HEK293 (cell line): ENCODE data around the gene MAP3K6.

Experiments used
- CTCF ChIA-PET: fragments of 350-600 bp; formaldehyde crosslinking; extraction: SDS; loops from one replicate; lab custom pipeline; 2021; ENCODE audit warnings: antibody characterized with exemption; lab: Yijun Ruan, JAX
- POLR2A ChIA-PET: fragments of 300-600 bp; formaldehyde crosslinking; extraction: SDS; loops from one replicate; lab custom pipeline; 2020; ENCODE audit warnings: antibody characterized with exemption, inconsistent platforms; lab: Yijun Ruan, JAX
- H3K27ac ChIP-seq: fragments of 200-500 bp; sonication (Bioruptor generic); 2 replicates; pipeline ENCODE4 v1.5.1; 2014; ENCODE audit warnings: low read depth, low read length, control low read depth, inconsistent platforms; ENCODE audit errors: extremely low read depth
- H3K36me3 ChIP-seq, 2 experiments: fragments of 200-500 bp in 1 of 2; sonication (Bioruptor generic) in 1 of 2; 1 replicate in 1 of 2; 2 replicates in 1 of 2; pipeline ENCODE4 v1.5.1; 2014 to 2017; ENCODE audit warnings: inconsistent platforms in 2 of 2, low read length in 2 of 2; ENCODE audit not compliant: control insufficient read depth in 2 of 2, insufficient read depth in 1 of 2
- H3K4me1 ChIP-seq: fragments of 200-500 bp; sonication (Bioruptor generic); 2 replicates; pipeline ENCODE4 v1.5.1; 2014; ENCODE audit warnings: mild to moderate bottlenecking, low read length, inconsistent platforms; ENCODE audit not compliant: control insufficient read depth, insufficient read depth
- H3K4me3 ChIP-seq: 2 replicates; pipeline ENCODE4 v1.5.1; 2011; ENCODE audit warnings: low read depth, mild to moderate bottlenecking, control low read depth, low read length, moderate library complexity
- H3K9me3 ChIP-seq: fragments of 200-500 bp; sonication (Bioruptor generic); 2 replicates; pipeline ENCODE4 v1.5.1; 2014; ENCODE audit warnings: low read depth, low read length, inconsistent platforms; ENCODE audit not compliant: control insufficient read depth, insufficient read depth
- KLF16 ChIP-seq: fragments of 450-650 bp; formaldehyde crosslinking; IDR thresholded peaks from 2 replicates; pipeline ENCODE4 v1.5.1; 2017; ENCODE audit warnings: missing biosample characterization, missing genetic modification characterization
- KLF8 ChIP-seq: fragments of 450-650 bp; formaldehyde crosslinking; IDR thresholded peaks from 2 replicates; pipeline ENCODE4 v1.5.1; 2016; ENCODE audit warnings: missing biosample characterization, missing genetic modification characterization
- MEIS1 ChIP-seq: sonication (generic); formaldehyde crosslinking; IDR thresholded peaks from 2 replicates; pipeline ENCODE4 v1.8.1; 2022; ENCODE audit warnings: missing genetic modification reagents, mild to moderate bottlenecking, borderline replicate concordance
- OVOL3 ChIP-seq: fragments of 450-650 bp; formaldehyde crosslinking; IDR thresholded peaks from 2 replicates; pipeline ENCODE4 v1.5.1; 2016; ENCODE audit warnings: missing biosample characterization, missing genetic modification characterization
- PRDM4 ChIP-seq: fragments of 450-650 bp; formaldehyde crosslinking; IDR thresholded peaks from 2 replicates; pipeline ENCODE4 v1.5.1; 2017; ENCODE audit warnings: missing biosample characterization, missing genetic modification characterization
- RBAK ChIP-seq: fragments of 450-650 bp; formaldehyde crosslinking; IDR thresholded peaks from 2 replicates; pipeline ENCODE4 v1.5.1; 2016; ENCODE audit warnings: missing biosample characterization, missing genetic modification characterization
- SALL2 ChIP-seq: fragments of 450-650 bp; formaldehyde crosslinking; IDR thresholded peaks from 2 replicates; pipeline ENCODE4 v1.5.0; 2017; ENCODE audit warnings: missing biosample characterization, mild to moderate bottlenecking, missing genetic modification characterization, borderline replicate concordance
- ZEB2 ChIP-seq: fragments of 450-650 bp; formaldehyde crosslinking; IDR thresholded peaks from 2 replicates; pipeline ENCODE4 v1.5.1; 2016; ENCODE audit warnings: missing biosample characterization, missing genetic modification characterization
- ZFP69B ChIP-seq: fragments of 450-650 bp; formaldehyde crosslinking; IDR thresholded peaks from 2 replicates; pipeline ENCODE4 v1.5.1; 2016; ENCODE audit warnings: missing biosample characterization, missing genetic modification characterization
- ZIC2 ChIP-seq: fragments of 450-650 bp; formaldehyde crosslinking; IDR thresholded peaks from 2 replicates; pipeline ENCODE4 v1.5.1; 2016; ENCODE audit warnings: missing biosample characterization, missing genetic modification characterization
- ZNF10 ChIP-seq: fragments of 450-650 bp; formaldehyde crosslinking; IDR thresholded peaks from 2 replicates; pipeline ENCODE4 v1.5.1; 2017; ENCODE audit warnings: missing biosample characterization, missing genetic modification characterization
- ZNF157 ChIP-seq: fragments of 450-650 bp; formaldehyde crosslinking; IDR thresholded peaks from 2 replicates; pipeline ENCODE4 v1.5.1; 2016; ENCODE audit warnings: missing biosample characterization, missing genetic modification characterization
- ZNF174 ChIP-seq: fragments of 450-650 bp; formaldehyde crosslinking; IDR thresholded peaks from 2 replicates; pipeline ENCODE4 v1.5.0; 2017; ENCODE audit warnings: missing biosample characterization, mild to moderate bottlenecking, missing genetic modification characterization
- ZNF175 ChIP-seq: fragments of 450-650 bp; formaldehyde crosslinking; IDR thresholded peaks from 2 replicates; pipeline ENCODE4 v1.5.1; 2016; ENCODE audit warnings: missing biosample characterization, missing genetic modification characterization
- ZNF184 ChIP-seq: fragments of 450-650 bp; IDR thresholded peaks from 2 replicates; pipeline ENCODE4 v1.5.1; 2018; ENCODE audit warnings: missing biosample characterization, mild to moderate bottlenecking, missing genetic modification characterization
- ZNF19 ChIP-seq: fragments of 450-650 bp; formaldehyde crosslinking; IDR thresholded peaks from 2 replicates; pipeline ENCODE4; 2016; ENCODE audit warnings: missing biosample characterization, missing genetic modification characterization, low read depth
- ZNF2 ChIP-seq: fragments of 450-650 bp; formaldehyde crosslinking; IDR thresholded peaks from 2 replicates; pipeline ENCODE4 v1.5.1; 2016; ENCODE audit warnings: missing biosample characterization, missing genetic modification characterization
- ZNF223 ChIP-seq: fragments of 450-650 bp; formaldehyde crosslinking; IDR thresholded peaks from 2 replicates; pipeline ENCODE4 v1.5.1; 2016; ENCODE audit warnings: missing biosample characterization, missing genetic modification characterization
- ZNF274 ChIP-seq, 2 experiments: fragments of 200-500 bp in 1 of 2; fragments of 450-650 bp in 1 of 2; sonication (Bioruptor generic) in 1 of 2; formaldehyde crosslinking in 1 of 2; IDR thresholded peaks; 2 replicates each; pipeline versions ENCODE4 v1.5.1 to v1.6.1; 2014 to 2016; ENCODE audit warnings: borderline replicate concordance in 1 of 2, inconsistent platforms in 1 of 2, low read length in 1 of 2, missing biosample characterization in 1 of 2, missing genetic modification characterization in 1 of 2
- ZNF280C ChIP-seq: fragments of 450-650 bp; formaldehyde crosslinking; IDR thresholded peaks from 2 replicates; pipeline ENCODE4 v1.5.1; 2016; ENCODE audit warnings: missing biosample characterization, missing genetic modification characterization
- ZNF48 ChIP-seq: fragments of 450-650 bp; formaldehyde crosslinking; IDR thresholded peaks from 2 replicates; pipeline ENCODE4 v1.5.1; 2016; ENCODE audit warnings: missing biosample characterization, missing genetic modification characterization
- ZNF514 ChIP-seq: fragments of 450-650 bp; formaldehyde crosslinking; IDR thresholded peaks from 2 replicates; pipeline ENCODE4 v1.5.1; 2016; ENCODE audit warnings: missing biosample characterization, missing genetic modification characterization
- ZNF548 ChIP-seq: fragments of 450-650 bp; formaldehyde crosslinking; IDR thresholded peaks from 2 replicates; pipeline ENCODE4 v1.5.1; 2016; ENCODE audit warnings: missing biosample characterization, missing genetic modification characterization
- ZNF560 ChIP-seq: fragments of 450-650 bp; formaldehyde crosslinking; IDR thresholded peaks from 2 replicates; pipeline ENCODE4 v1.5.1; 2017; ENCODE audit warnings: missing biosample characterization, missing genetic modification characterization, borderline replicate concordance
- ZNF571 ChIP-seq: fragments of 450-650 bp; formaldehyde crosslinking; IDR thresholded peaks from 2 replicates; pipeline ENCODE4 v1.5.0; 2017; ENCODE audit warnings: missing biosample characterization, missing genetic modification characterization
- ZNF747 ChIP-seq: fragments of 450-650 bp; formaldehyde crosslinking; IDR thresholded peaks from 2 replicates; pipeline ENCODE4 v1.5.1; 2016; ENCODE audit warnings: missing biosample characterization, missing genetic modification characterization
- ZNF776 ChIP-seq: fragments of 450-650 bp; formaldehyde crosslinking; IDR thresholded peaks from 2 replicates; pipeline ENCODE4 v1.5.0; 2017; ENCODE audit warnings: missing biosample characterization, missing genetic modification characterization, borderline replicate concordance
- ZNF777 ChIP-seq: fragments of 450-650 bp; formaldehyde crosslinking; IDR thresholded peaks from 2 replicates; pipeline ENCODE4 v1.5.1; 2017; ENCODE audit warnings: missing biosample characterization, missing genetic modification characterization, borderline replicate concordance
- ZNF837 ChIP-seq: fragments of 450-650 bp; formaldehyde crosslinking; IDR thresholded peaks from 2 replicates; pipeline ENCODE4 v1.5.1; 2016; ENCODE audit warnings: missing biosample characterization, missing genetic modification characterization
- ZSCAN18 ChIP-seq: fragments of 450-650 bp; formaldehyde crosslinking; IDR thresholded peaks from 2 replicates; pipeline ENCODE4 v1.5.1; 2016; ENCODE audit warnings: missing biosample characterization, missing genetic modification characterization

MAP3K6 gene

GRCh38 chr1:27342391-27342777 is 24.4 kb downstream of the MAP3K6 start:
- Histone ChIP-seq H3K4me1 (peaks cover 3% of the 10 kb centered on the region; the same call in 1 of the 2 replicates), H3K4me3 (peak overlapping the region; percentile 43), H3K36me3 (peaks cover 0 to 6% of the 10 kb centered on the region in 2 experiments; a peak in 1 of 3 replicates), H3K9me3 (no peaks in the 10 kb centered on the region), H3K27ac (no peak overlapping the region; the same call in 1 of the 2 replicates)
- CTCF ChIA-PET = interaction anchor here (0.5 to 4.6 kb wide), 6 partner anchors 10 to 866 kb away, joined by 3 to 27 read pairs (median 6); no protein-coding TSS in a partner anchor
- TF ChIP-seq ZNF776 (tag by site-specific recombination) (no peak), ZNF174 (tag by site-specific recombination) (no peak), ZNF2 (tag by site-specific recombination) (peak; percentile 53; the same call in 1 of the 2 replicates), ZNF837 (tag by site-specific recombination) (no peak), ZNF548 (no peak), ZNF560 (tag by site-specific recombination) (no peak), KLF8 (no peak), ZNF280C (0 out of 2 replicates have a peak, but pooled peaks have one; percentile 63), ZNF175 (no peak), SALL2 (tag by site-specific recombination) (0 out of 2 replicates have a peak, but pooled peaks have one; percentile 24), PRDM4 (tag by site-specific recombination) (no peak), ZFP69B (tag by site-specific recombination) (no peak), ZNF19 (no peak)
- POLR2A ChIA-PET = interaction anchor here (2.2 kb wide), 1 partner anchor 23 kb away, joined by 8 read pairs; no protein-coding TSS in a partner anchor

GRCh38 chr1:27341525-27342252 is 25.1 kb downstream of the MAP3K6 start, which contains the start of gene SYTL1:
Gene SYTL1, plus strand, starts transcription at chr1:27342022. Its CDS starts 3,313 bp downstream, at chr1:27345335.
- Histone ChIP-seq H3K4me3 (peak within 1 kb of the TSS; percentile 43), H3K9me3 (no peaks in the 10 kb centered on the region), H3K4me1 (peaks cover 3% of the 10 kb centered on the region; the same call in 1 of the 2 replicates), H3K36me3 (peaks cover 0 to 10% of the 10 kb centered on the region in 2 experiments; a peak in 1 of 3 replicates), H3K27ac (no peak within 1 kb of the TSS; the same call in 1 of the 2 replicates)
- CTCF ChIA-PET = interaction anchor here (1.4 to 4.6 kb wide), 4 partner anchors 9 to 54 kb away, joined by 3 to 27 read pairs (median 13); no protein-coding TSS in a partner anchor
- POLR2A ChIA-PET = interaction anchor here (2.2 kb wide), 1 partner anchor 24 kb away, joined by 8 read pairs; no protein-coding TSS in a partner anchor
- TF ChIP-seq KLF16 (tag by site-specific recombination) (peak; percentile 86), RBAK (no peak), ZNF747 (no peak), ZNF184 (tag by site-specific recombination) (peak; percentile 46; the same call in 1 of the 2 replicates), ZNF48 (no peak), ZSCAN18 (no peak), ZNF560 (tag by site-specific recombination) (no peak), ZNF274 (IDR thresholded peaks at IDR 0.05; ENCODE audit: low read length) (no peak), ZNF274 (tag by site-specific recombination; IDR thresholded peaks at IDR 0.05; ENCODE audit: borderline replicate concordance) (no peak), ZNF157 (tag by site-specific recombination) (no peak), ZNF10 (tag by site-specific recombination) (no peak), ZIC2 (tag by site-specific recombination) (peak; percentile 89), OVOL3 (tag by site-specific recombination) (no peak), ZNF223 (tag by site-specific recombination) (no peak), ZNF571 (tag by site-specific recombination) (no peak), ZEB2 (tag by site-specific recombination) (peak; percentile 78), ZNF514 (tag by site-specific recombination) (no peak), MEIS1 (CRISPR knock-in tag) (no peak), ZNF777 (tag by site-specific recombination) (no peak)
